ENCODE data around the gene KIF1B.

The KIF1B gene

GRCh38 chr1:10209905-10210810 is at the start of gene KIF1B:
TSS of gene KIF1B (plus strand) at chr1:10210570. CDS start at chr1:10232329, 21,759 bp downstream.
- peak; percentile 95 for DNase-seq

- no peak for DNase-seq
Measured at GRCh38 chr1:10160907-10161490, 49.4 kb upstream of the KIF1B start.

GRCh38 chr1:10161541-10162290 is 48.7 kb upstream of the KIF1B start:
- DNase-seq: no peak

- DNase-seq: no peak
Measured at GRCh38 chr1:10168912-10169514, 41.4 kb upstream of the KIF1B start.

GRCh38 chr1:10170239-10170574 is 40.2 kb upstream of the KIF1B start:
- no peak for DNase-seq

- DNase-seq: no peak
Measured at GRCh38 chr1:10171105-10171767, 39.1 kb upstream of the KIF1B start.

- no peak for DNase-seq
Measured at GRCh38 chr1:10171995-10172669, 38.2 kb upstream of the KIF1B start.

GRCh38 chr1:10173582-10173981 is 36.8 kb upstream of the KIF1B start:
- DNase-seq: no peak

- no peak for DNase-seq
Measured at GRCh38 chr1:10177876-10178275, 32.5 kb upstream of the KIF1B start.

GRCh38 chr1:10178597-10179405 is 31.6 kb upstream of the KIF1B start:
- no peak for DNase-seq

GRCh38 chr1:10179406-10180091 is 30.8 kb upstream of the KIF1B start:
- DNase-seq: no peak

- no peak for DNase-seq
Measured at GRCh38 chr1:10181154-10181553, 29.2 kb upstream of the KIF1B start.

GRCh38 chr1:10185759-10186158 is 24.6 kb upstream of the KIF1B start:
- DNase-seq: no peak

- DNase-seq: no peak
Measured at GRCh38 chr1:10186331-10187025, 23.9 kb upstream of the KIF1B start.

- no peak for DNase-seq
Measured at GRCh38 chr1:10187026-10187334, 23.4 kb upstream of the KIF1B start.

- DNase-seq: no peak
Measured at GRCh38 chr1:10188133-10188650, 22.2 kb upstream of the KIF1B start.

GRCh38 chr1:10189659-10190058 is 20.7 kb upstream of the KIF1B start:
- no peak for DNase-seq

- DNase-seq: no peak
Measured at GRCh38 chr1:10192263-10192662, 18.1 kb upstream of the KIF1B start.

- DNase-seq: no peak
Measured at GRCh38 chr1:10193288-10193687, 17.1 kb upstream of the KIF1B start.

- no peak for DNase-seq
Measured at GRCh38 chr1:10195570-10195969, 14.8 kb upstream of the KIF1B start.
